Vagina (tissue), 2 donors: ENCODE data around the gene PRKACG.

Source experiments
- CTCF ChIP-seq, 3 experiments: fragments of 450-650 bp in 2 of 3; fragments of 200-600 bp in 1 of 3; sonication (generic) in 1 of 3; IDR thresholded peaks; one replicate each; pipeline ENCODE4 v1.5.1; 2017 to 2019; ENCODE audit warnings: antibody characterized with exemption in 3 of 3, mild to moderate bottlenecking in 2 of 3, moderate library complexity in 2 of 3
- POLR2A ChIP-seq, 2 donors: fragments of 450-650 bp; IDR thresholded peaks; one replicate each; pipeline ENCODE4 v1.6.1; 2017; ENCODE audit warnings: antibody characterized with exemption in 2 of 2, mild to moderate bottlenecking in 2 of 2, moderate library complexity in 2 of 2

- no peak for TF ChIP-seq POLR2A (IDR thresholded peaks at IDR 0.05)
- TF ChIP-seq CTCF (IDR thresholded peaks at IDR 0.05): no peak
Observed at GRCh38 chr9:69047371-69047770, 33.5 kb upstream of the PRKACG start.
